HG03432 (cell line): Measurements from ENCODE around the gene ANKRD53.
"Not testable (repeated sequence)": the region's sequence is repeated elsewhere in the genome, so short reads cannot be mapped to it uniquely, and the experiment has no call there.

Experiments used
- ATAC-seq: cut with Tn5 transposase; IDR thresholded peaks from one replicate; pipeline ENCODE4 v1.9.1; 2021; ENCODE audit warnings: mild to moderate bottlenecking, moderate library complexity; ENCODE audit not compliant: unreplicated experiment

Gene ANKRD53

GRCh38 chr2:71005271-71006202 lies 27.1 kb downstream of the ANKRD53 start:
- ATAC-seq = no peak

- ATAC-seq = no peak
These were observed 27.9 kb downstream of the ANKRD53 start for GRCh38 chr2:71006323-71006722.

DNA sequence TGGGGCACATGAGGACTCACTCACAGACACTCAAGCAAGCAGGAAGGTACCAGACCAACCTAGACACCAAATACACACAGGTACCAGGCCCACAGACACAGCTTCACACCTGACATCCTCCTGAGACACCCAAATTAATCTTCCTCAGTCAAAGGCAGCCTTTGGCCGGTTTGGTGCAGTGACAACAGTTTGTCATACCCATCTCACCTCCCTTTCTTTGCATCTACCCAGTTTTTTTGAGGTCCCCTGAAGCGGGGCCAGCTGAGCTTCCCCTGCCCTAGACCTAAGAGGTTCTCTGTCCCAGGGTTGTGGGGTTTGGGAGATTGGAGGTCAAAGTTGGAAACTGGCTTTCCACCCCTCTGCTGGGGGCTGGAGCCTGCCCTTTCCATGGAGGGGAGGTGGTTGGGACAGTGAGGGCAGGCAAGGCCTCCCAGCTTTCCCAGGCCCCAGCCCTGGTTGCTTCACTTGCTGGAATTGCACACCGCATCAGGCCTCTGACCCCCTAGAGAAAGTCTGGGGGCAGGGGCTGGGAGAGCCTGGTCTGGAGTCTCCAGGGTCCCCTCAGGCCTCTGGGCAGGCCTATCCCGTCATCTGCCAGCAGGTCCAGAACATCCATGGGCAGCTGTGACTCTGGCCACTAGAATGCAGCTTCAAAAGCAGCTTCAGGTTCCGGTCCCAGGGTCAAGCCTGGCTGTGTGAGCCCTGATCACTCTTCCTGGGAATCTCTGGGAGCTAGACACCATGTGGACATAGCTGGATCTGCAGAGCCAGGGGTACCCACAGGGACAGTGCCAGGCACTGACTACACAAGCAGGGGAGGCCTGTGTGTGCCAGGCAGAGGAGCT lies 28.7 kb downstream of the ANKRD53 start:
- ATAC-seq = no peak

GRCh38 chr2:71008342-71008741 lies 29.9 kb downstream of the ANKRD53 start:
- ATAC-seq = no peak

GRCh38 chr2:71011786-71012185 lies 33.4 kb downstream of the ANKRD53 start:
- not testable (repeated sequence) for ATAC-seq

DNA sequence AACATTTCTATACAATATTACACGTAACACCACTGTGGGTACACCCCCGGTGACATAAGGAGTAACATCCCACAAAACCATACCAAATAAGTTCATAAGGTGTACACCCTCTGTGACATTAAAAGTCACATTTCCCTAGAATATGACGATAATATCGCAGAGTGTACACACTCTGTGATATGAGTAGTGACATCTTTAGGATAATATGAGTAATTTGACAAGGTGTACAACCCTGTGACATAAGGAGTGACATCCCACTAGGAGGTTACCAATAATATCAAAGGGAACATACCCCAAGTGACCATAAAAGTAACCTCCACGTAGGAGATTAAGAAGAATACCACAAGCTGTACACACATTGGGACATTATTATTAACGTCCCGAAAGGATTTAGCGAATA lies 40.2 kb downstream of the ANKRD53 start:
- no peak for ATAC-seq

DNA sequence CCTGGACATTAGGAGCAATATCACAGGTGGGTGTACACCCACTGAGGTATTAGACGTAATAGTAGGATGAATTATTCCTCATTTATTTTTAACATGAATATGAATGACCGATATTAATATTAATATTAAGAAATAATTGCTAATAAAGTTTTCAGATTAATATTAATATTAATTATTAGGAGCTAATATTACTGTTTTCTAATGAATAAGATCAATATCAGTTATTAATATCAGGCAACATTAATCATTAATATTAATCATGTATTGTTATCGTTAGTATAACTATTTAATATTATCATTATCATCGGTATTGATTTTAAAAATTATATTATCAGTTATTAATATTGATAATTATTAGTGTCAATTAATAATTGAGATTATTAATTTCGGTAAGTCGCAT lies 41.6 kb downstream of the ANKRD53 start:
- not testable (repeated sequence) for ATAC-seq

DNA sequence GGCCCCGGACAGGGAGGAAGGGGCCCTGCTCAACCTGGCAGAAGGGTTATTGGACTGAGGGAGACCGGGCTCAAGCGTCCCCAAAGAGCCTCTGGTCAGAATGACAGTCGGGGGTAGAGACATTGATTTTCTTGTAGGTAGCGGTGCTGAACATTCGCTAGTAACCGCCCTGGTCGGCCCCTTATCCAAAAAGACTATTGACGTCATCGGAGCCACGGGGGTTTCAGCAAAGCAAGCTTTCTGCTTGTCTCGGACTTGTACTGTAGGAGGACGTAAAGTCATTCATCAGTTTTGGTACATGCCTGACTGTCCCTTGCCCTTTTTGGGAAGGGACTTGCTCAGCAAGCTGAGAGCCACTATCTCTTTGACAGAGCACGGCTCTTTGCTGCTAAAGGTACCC lies 43.0 kb downstream of the ANKRD53 start:
- not testable (repeated sequence) for ATAC-seq

DNA sequence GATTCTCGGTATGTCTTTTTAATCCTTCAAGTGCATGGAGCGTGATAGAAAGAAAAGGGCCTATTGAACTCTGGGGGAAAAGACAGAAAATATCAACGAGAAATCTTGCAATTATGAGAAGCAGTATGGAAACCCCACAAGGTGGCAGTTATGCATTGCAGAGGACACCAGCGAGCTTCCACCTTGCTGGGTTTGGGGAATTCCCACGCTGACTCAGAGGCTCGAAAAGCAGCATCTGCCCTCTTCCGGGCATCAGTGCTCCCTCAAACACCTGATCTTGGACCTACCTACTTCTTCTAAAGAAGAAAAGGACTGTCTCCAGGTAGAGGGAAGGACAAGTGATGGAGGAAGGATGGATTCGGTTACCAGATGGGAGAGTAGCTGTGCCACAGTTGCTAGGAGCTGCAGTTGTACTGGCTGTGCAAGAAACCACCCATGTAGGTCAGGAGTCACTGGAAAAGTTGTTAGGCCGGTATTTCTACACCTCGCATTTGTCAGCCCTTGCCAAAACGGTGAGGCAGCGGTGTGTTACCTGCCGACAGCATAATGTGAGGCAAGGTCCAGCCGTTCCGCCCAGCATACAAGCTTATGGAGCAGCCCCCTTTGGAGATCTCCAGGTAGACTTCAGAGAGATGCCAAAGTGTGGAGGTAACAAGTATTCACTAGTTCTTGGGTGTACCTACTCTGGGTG lies 45.3 kb downstream of the ANKRD53 start:
- not testable (repeated sequence) for ATAC-seq
